Adrenal gland (tissue), 5 donors: ENCODE results near the gene COL9A2.

Experiments used
- POLR2A ChIP-seq, 2 donors: fragments of 450-650 bp; IDR thresholded peaks; one replicate each; pipeline ENCODE4 v1.6.1; 2017; ENCODE audit warnings: antibody characterized with exemption in 2 of 2, mild to moderate bottlenecking in 2 of 2, moderate library complexity in 1 of 2
- TF ChIP-seq, protein P1 (sequence below), 6 experiments: fragments of 450-650 bp in 4 of 6; fragments of 200-600 bp in 2 of 6; sonication (generic) in 1 of 6; IDR thresholded peaks; 1 replicate in 5 of 6; 2 replicates in 1 of 6; pipeline versions ENCODE4 v1.5.1 to v1.8.0; 2016 to 2021; ENCODE audit warnings: antibody characterized with exemption in 6 of 6, mild to moderate bottlenecking in 2 of 6, moderate library complexity in 1 of 6
- donor health status: DM: no; HTN: no; CAD: no.

DNA sequence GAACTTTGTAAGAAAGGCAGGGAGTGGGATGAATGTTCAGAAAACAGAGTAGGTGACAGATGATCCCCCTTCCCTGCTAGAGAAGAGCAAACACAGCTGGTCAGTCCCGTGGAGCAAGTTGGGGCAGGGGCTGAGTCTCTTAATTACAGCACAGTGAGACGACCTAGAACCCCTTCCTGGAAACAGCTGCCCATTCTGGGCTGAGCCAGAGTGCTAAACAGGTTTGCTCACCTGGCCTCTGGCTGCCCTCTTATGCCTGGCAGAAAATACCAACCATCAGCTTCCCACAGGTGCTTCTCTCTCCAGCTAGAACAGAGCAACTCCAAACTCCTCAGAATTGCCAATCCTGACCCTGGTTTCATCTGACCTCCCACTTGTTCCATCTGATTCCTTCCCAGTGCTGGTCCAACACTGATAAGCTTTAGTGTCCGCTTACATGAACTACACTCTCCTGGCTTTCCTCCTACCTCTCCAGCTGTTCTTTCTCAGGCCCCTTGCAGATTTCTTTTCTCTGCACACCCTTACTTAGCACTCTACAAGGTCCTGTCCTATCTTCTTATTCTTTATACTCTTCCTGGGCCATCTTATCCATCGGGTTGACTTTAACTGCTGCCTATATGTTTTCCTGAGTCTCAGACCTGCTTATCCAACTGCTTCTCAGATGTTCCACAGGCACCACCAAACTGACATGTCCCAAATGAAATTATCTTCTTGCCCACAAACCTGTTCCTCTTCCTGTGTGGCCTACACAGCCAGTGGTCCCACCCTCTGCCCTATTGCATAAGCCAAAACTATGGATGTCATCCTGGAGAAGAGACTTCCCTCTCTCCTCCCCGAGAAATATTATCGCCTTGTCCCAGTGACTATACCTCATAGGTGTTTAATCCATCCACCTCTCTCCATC is 22.6 kb upstream of the COL9A2 start:
- TF ChIP-seq, protein P1, sequence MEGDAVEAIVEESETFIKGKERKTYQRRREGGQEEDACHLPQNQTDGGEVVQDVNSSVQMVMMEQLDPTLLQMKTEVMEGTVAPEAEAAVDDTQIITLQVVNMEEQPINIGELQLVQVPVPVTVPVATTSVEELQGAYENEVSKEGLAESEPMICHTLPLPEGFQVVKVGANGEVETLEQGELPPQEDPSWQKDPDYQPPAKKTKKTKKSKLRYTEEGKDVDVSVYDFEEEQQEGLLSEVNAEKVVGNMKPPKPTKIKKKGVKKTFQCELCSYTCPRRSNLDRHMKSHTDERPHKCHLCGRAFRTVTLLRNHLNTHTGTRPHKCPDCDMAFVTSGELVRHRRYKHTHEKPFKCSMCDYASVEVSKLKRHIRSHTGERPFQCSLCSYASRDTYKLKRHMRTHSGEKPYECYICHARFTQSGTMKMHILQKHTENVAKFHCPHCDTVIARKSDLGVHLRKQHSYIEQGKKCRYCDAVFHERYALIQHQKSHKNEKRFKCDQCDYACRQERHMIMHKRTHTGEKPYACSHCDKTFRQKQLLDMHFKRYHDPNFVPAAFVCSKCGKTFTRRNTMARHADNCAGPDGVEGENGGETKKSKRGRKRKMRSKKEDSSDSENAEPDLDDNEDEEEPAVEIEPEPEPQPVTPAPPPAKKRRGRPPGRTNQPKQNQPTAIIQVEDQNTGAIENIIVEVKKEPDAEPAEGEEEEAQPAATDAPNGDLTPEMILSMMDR (IDR thresholded peaks at IDR 0.05): no peak
- TF ChIP-seq POLR2A (IDR thresholded peaks at IDR 0.05): no peak
